Stimulated activated CD4-positive, alpha-beta T cell treated with anti-CD3 and anti-CD28 coated beads, Interleukin-4, amount 100 ng/mL, for 4 hours (primary cell): ENCODE data around the gene TSFM.

Experiments used
- DNase-seq, 2 experiments: peaks; one replicate each; pipeline ENCODE4 v3.0.0-alpha.2; 2020

The TSFM gene

GRCh38 chr12:57782608-57783465 is at the start of gene TSFM:
Gene TSFM, plus strand, starts transcription at chr12:57782787. Its CDS starts 15 bp downstream, at chr12:57782802.
- DNase-seq, result peak; percentile 93 to 98

GRCh38 chr12:57733928-57734327 is 48.7 kb upstream of the TSFM start:
- DNase-seq, result no peak

- DNase-seq, result no peak
These were observed 48.0 kb upstream of the TSFM start for GRCh38 chr12:57734591-57734990.

GRCh38 chr12:57735198-57735855 is 47.3 kb upstream of the TSFM start:
- no peak for DNase-seq

GRCh38 chr12:57735952-57736740 is 46.4 kb upstream of the TSFM start:
- no peak for DNase-seq

- DNase-seq, result no peak
These were observed 45.7 kb upstream of the TSFM start for GRCh38 chr12:57736741-57737466.

GRCh38 chr12:57737467-57738460 is 44.8 kb upstream of the TSFM start:
- no peak for DNase-seq

GRCh38 chr12:57738661-57739237 is 43.8 kb upstream of the TSFM start, which contains the start of gene AGAP2:
Gene AGAP2, minus strand, starts transcription at chr12:57738742. Its CDS starts 496 bp downstream, at chr12:57738246.
- DNase-seq, result no peak

GRCh38 chr12:57739387-57739786 is 43.2 kb upstream of the TSFM start:
- no peak for DNase-seq

GRCh38 chr12:57739914-57740538 is 42.6 kb upstream of the TSFM start:
- no peak for DNase-seq

- DNase-seq, result peak; percentile 50 to 79
These were observed 41.8 kb upstream of the TSFM start for GRCh38 chr12:57740656-57741412.

GRCh38 chr12:57741413-57741789 is 41.2 kb upstream of the TSFM start:
- no peak for DNase-seq

- peak; percentile 67 to 78 for DNase-seq
These were observed 40.5 kb upstream of the TSFM start for GRCh38 chr12:57741844-57742738.

- DNase-seq, result no peak
These were observed 38.8 kb upstream of the TSFM start for GRCh38 chr12:57743769-57744168.

- DNase-seq, result peak; percentile 63 to 68
These were observed 38.3 kb upstream of the TSFM start for GRCh38 chr12:57744194-57744776.

GRCh38 chr12:57744777-57745484 is 37.7 kb upstream of the TSFM start, which contains the start of gene TSPAN31:
Gene TSPAN31, plus strand, starts transcription at chr12:57745039. Its CDS starts 116 bp downstream, at chr12:57745155.
- DNase-seq, result peak; percentile 90 to 94

- no peak for DNase-seq
These were observed 37.1 kb upstream of the TSFM start for GRCh38 chr12:57745485-57745881.
